LNCAP (cell line): ENCODE results near the gene KRT85.

ENCODE experiments used
- CTCF ChIP-seq: fragments of 450-650 bp; IDR thresholded peaks from 2 replicates; pipeline ENCODE4 v1.5.1; 2017; ENCODE audit warnings: mild to moderate bottlenecking

Gene KRT85

GRCh38 chr12:52371716-52372115 is 4.4 kb upstream of the KRT85 start:
- TF ChIP-seq CTCF: no peak

- TF ChIP-seq CTCF: no peak
These were observed 3.8 kb upstream of the KRT85 start for GRCh38 chr12:52370926-52371608.

- TF ChIP-seq CTCF: no peak
These were observed 2.5 kb upstream of the KRT85 start for GRCh38 chr12:52369809-52370208.

- TF ChIP-seq CTCF: no peak
These were observed 1.9 kb upstream of the KRT85 start for GRCh38 chr12:52369211-52369610.

- TF ChIP-seq CTCF: no peak
These were observed 1.2 kb upstream of the KRT85 start for GRCh38 chr12:52368508-52368907.

GRCh38 chr12:52367876-52368275 is 595 bp upstream of the KRT85 start:
- TF ChIP-seq CTCF: no peak

GRCh38 chr12:52364901-52365489 is 2.3 kb downstream of the KRT85 start:
- no peak for TF ChIP-seq CTCF

GRCh38 chr12:52364061-52364460 is 3.2 kb downstream of the KRT85 start:
- TF ChIP-seq CTCF: no peak
